Stomach (tissue), 9 donors: Measurements from ENCODE around the gene CAPN2. TPM values are rescaled to one million over a fixed set of nuclear protein-coding genes. Genes with fewer than 3 reads are reported as not detected.

ENCODE experiments used
- DNase-seq, 2 donors: peaks; one replicate each; pipeline versions ENCODE4 v3.0.0 to v3.0.0-alpha.2; 2013 to 2019
- H3K27ac ChIP-seq, 5 donors: fragments of 200-600 bp in 4 of 5; sonication (generic) in 4 of 5; one replicate each; pipeline ENCODE4 v1.5.1; 2013 to 2019; ENCODE audit warnings: mild to moderate bottlenecking in 1 of 5, moderate library complexity in 1 of 5
- H3K27me3 ChIP-seq, 3 donors: fragments of 200-600 bp; sonication (generic); one replicate each; pipeline ENCODE4 v1.5.1; 2017 to 2019; ENCODE audit warnings: mixed run types in 1 of 3
- H3K36me3 ChIP-seq, 4 donors: fragments of 200-600 bp; sonication (generic); 1 replicate in 3 of 4; 2 replicates in 1 of 4; pipeline ENCODE4 v1.5.1; 2016 to 2019
- H3K4me1 ChIP-seq, 4 donors: fragments of 200-600 bp; sonication (generic); one replicate each; pipeline ENCODE4 v1.5.1; 2016 to 2019
- H3K4me3 ChIP-seq, 4 donors: fragments of 200-600 bp; sonication (generic) in 3 of 4; one replicate each; pipeline ENCODE4 v1.5.1; 2016 to 2019; ENCODE audit warnings: mild to moderate bottlenecking in 1 of 4
- H3K9me3 ChIP-seq, 4 donors: fragments of 200-600 bp; sonication (generic); one replicate each; pipeline ENCODE4 v1.5.1; 2016 to 2019
- CTCF ChIP-seq, 7 experiments: fragments of 450-650 bp in 4 of 7; fragments of 200-600 bp in 3 of 7; sonication (generic) in 3 of 7; IDR thresholded peaks; one replicate each; pipeline ENCODE4 v1.5.1; 2016 to 2019; ENCODE audit warnings: antibody characterized with exemption in 7 of 7, control low read depth in 2 of 7, mild to moderate bottlenecking in 1 of 7
- EP300 ChIP-seq: sonication (generic); formaldehyde crosslinking; IDR thresholded peaks from one replicate; pipeline ENCODE4 v1.6.1; 2017; ENCODE audit warnings: antibody characterized with exemption
- POLR2A ChIP-seq, 4 donors: fragments of 450-650 bp; IDR thresholded peaks; one replicate each; pipeline ENCODE4 v1.6.1; 2016; ENCODE audit warnings: antibody characterized with exemption in 4 of 4, control low read depth in 2 of 4, mild to moderate bottlenecking in 1 of 4, moderate library complexity in 1 of 4
- POLR2AphosphoS5 ChIP-seq, 3 donors: sonication (generic); formaldehyde crosslinking; IDR thresholded peaks; one replicate each; pipeline ENCODE4 v1.6.1; 2016; ENCODE audit warnings: antibody characterized with exemption in 3 of 3
- WGBS, 5 donors: extraction: QIAGEN DNeasy Blood & Tissue Kit in 3 of 5; methylation state at CpG; one replicate each; pipeline versions ENCODE4 v1.1.5 to v1.1.7; 2013 to 2018; 5-methylcytosine and 5-hydroxymethylcytosine counted together
- intact Hi-C: fragments of 100-400 bp; cut with DNase I; formaldehyde crosslinking; loops from one replicate; pipeline ENCODE4 v1.15.1; 2023; ENCODE audit warnings: low total_unique reads
- polyA plus RNA-seq, 3 donors: library from polyadenylated mRNA; stranded (reverse); fragments of 200-250 nt; gene quantifications; one replicate each; pipeline ENCODE4 v1.2.3, GENCODE V29; 2013
- total RNA-seq, 5 donors: library from RNA; depleted of rRNA; stranded (reverse); fragments of >200 nt; gene quantifications; one replicate each; pipeline versions ENCODE4 v1.1.0 to v1.2.3, GENCODE V29; 2014 to 2016
- donor health status: healthy with polysubstance abuse.
- donor health status: Bipolar disorder and iron deficiency.
- donor health status: healthy.

The CAPN2 gene
- total and polyA plus RNA-seq, 8 donors, result 128 to 739 (median 230) TPM

- H3K27ac ChIP-seq, result no peak overlapping the region
- peaks cover 20 to 89% (median 72%) of the 10 kb centered on the region in 4 donors for H3K36me3 ChIP-seq
- no peaks in the 10 kb centered on the region for H3K9me3 ChIP-seq
- no peak for DNase-seq
- WGBS, 5 donors, result 78 to 84% (median 79%) methylated on average over 6 of the region's 6 CpGs
- H3K4me3 ChIP-seq, result no peak overlapping the region
- no peak for TF ChIP-seq POLR2A (IDR thresholded peaks at IDR 0.05)
- TF ChIP-seq CTCF (IDR thresholded peaks at IDR 0.05), result no peak
- peaks cover 8 to 30% (median 18%) of the 10 kb centered on the region in 4 donors for H3K4me1 ChIP-seq
- H3K27me3 ChIP-seq, result no peaks in the 10 kb centered on the region
- intact Hi-C loops, result no loop called here
Observed at GRCh38 chr1:223780949-223781348, 68.6 kb downstream of the CAPN2 start.

GRCh38 chr1:223783676-223784075 is 71.3 kb downstream of the CAPN2 start:
- Histone ChIP-seq H3K27ac (no peak overlapping the region), H3K4me1 (peaks cover 0 to 17% (median 10%) of the 10 kb centered on the region in 4 donors), H3K27me3 (no peaks in the 10 kb centered on the region), H3K9me3 (no peaks in the 10 kb centered on the region), H3K4me3 (no peak overlapping the region), H3K36me3 (peaks cover 15 to 83% (median 68%) of the 10 kb centered on the region in 4 donors)
- TF ChIP-seq POLR2A (IDR thresholded peaks at IDR 0.05), result no peak
- TF ChIP-seq CTCF (IDR thresholded peaks at IDR 0.05), result no peak
- TF ChIP-seq EP300, result no peak
- no peak for TF ChIP-seq POLR2AphosphoS5 (IDR thresholded peaks at IDR 0.05)
- intact Hi-C loops, result no loop called here
- DNase-seq, result no peak
- WGBS, 5 donors, result 43 to 93% (median 78%) methylated on average over 1 of the region's 1 CpG

- no peak overlapping the region for H3K4me3 ChIP-seq
- H3K9me3 ChIP-seq, result no peaks in the 10 kb centered on the region
- peaks cover 0 to 17% (median 10%) of the 10 kb centered on the region in 4 donors for H3K4me1 ChIP-seq
- WGBS, 5 donors, result 87 to 93% (median 91%) methylated on average over 4 of the region's 4 CpGs
- TF ChIP-seq EP300 (no peak), POLR2AphosphoS5 (IDR thresholded peaks at IDR 0.05) (no peak), CTCF (IDR thresholded peaks at IDR 0.05) (no peak), POLR2A (IDR thresholded peaks at IDR 0.05) (no peak)
- intact Hi-C loops, result no loop called here
- H3K27ac ChIP-seq, result peak overlapping the region in 1 of 5 donors; percentile 56
- no peak for DNase-seq
- H3K36me3 ChIP-seq, result peaks cover 14 to 78% (median 65%) of the 10 kb centered on the region in 4 donors
- no peaks in the 10 kb centered on the region for H3K27me3 ChIP-seq
Observed at GRCh38 chr1:223784541-223784940, 72.2 kb downstream of the CAPN2 start.

- no peak for TF ChIP-seq POLR2A (IDR thresholded peaks at IDR 0.05)
- TF ChIP-seq POLR2AphosphoS5 (IDR thresholded peaks at IDR 0.05), result peak in 2 of 3 donors; percentile 7 to 65
- Histone ChIP-seq H3K9me3 (no peaks in the 10 kb centered on the region), H3K27me3 (no peaks in the 10 kb centered on the region), H3K36me3 (peaks cover 6 to 74% (median 57%) of the 10 kb centered on the region in 4 donors), H3K4me1 (peaks cover 0 to 17% (median 10%) of the 10 kb centered on the region in 4 donors), H3K27ac (peak overlapping the region in 3 of 5 donors; percentile 14 to 56 (median 23)), H3K4me3 (no peak overlapping the region)
- intact Hi-C loops, result no loop called here
- DNase-seq, result no peak
- WGBS, 5 donors, result 19 to 52% (median 32%) methylated on average over 5 of the region's 5 CpGs
Observed at GRCh38 chr1:223785808-223786207, 73.5 kb downstream of the CAPN2 start.

- no peaks in the 10 kb centered on the region for H3K27me3 ChIP-seq
- intact Hi-C loops, result no loop called here
- no peaks in the 10 kb centered on the region for H3K9me3 ChIP-seq
- H3K27ac ChIP-seq, result no peak overlapping the region
- peaks cover 0 to 72% (median 60%) of the 10 kb centered on the region in 4 donors for H3K36me3 ChIP-seq
- peak in 1 of 2 donors; percentile 31 for DNase-seq
- H3K4me1 ChIP-seq, result peaks cover 0 to 29% (median 10%) of the 10 kb centered on the region in 4 donors
- H3K4me3 ChIP-seq, result no peak overlapping the region
- no peak for TF ChIP-seq POLR2A (IDR thresholded peaks at IDR 0.05)
- TF ChIP-seq POLR2AphosphoS5 (IDR thresholded peaks at IDR 0.05), result no peak
- TF ChIP-seq CTCF (IDR thresholded peaks at IDR 0.05), result no peak
- no peak for TF ChIP-seq EP300
- 34 to 60% (median 50%) methylated on average over 4 of the region's 4 CpGs for WGBS, 5 donors
Observed at GRCh38 chr1:223788746-223789415, 76.5 kb downstream of the CAPN2 start.
